H1 (cell line): ENCODE results near the gene TBL2. TPM values are rescaled to one million over a fixed set of nuclear protein-coding genes. Genes with fewer than 3 reads are reported as not detected.

Experiments
- CTCF ChIA-PET: fragments of 300-600 bp; sonication (Branson Sonifier 250); formaldehyde crosslinking; loops from one replicate; lab custom pipeline; 2021; ENCODE audit not compliant: partially characterized antibody; lab: Charles Lee
- POLR2A ChIA-PET: fragments of 300-600 bp; sonication (Branson Sonifier 250); formaldehyde crosslinking; loops from one replicate; lab custom pipeline; 2021; ENCODE audit warnings: inconsistent platforms; ENCODE audit not compliant: partially characterized antibody; lab: Charles Lee
- DNase-seq, 2 experiments: peaks; one replicate each; pipeline versions ENCODE4 v3.0.0 to v3.0.0-alpha.2; 2010 to 2022; ENCODE audit warnings: low spot score in 2 of 2, low read depth in 1 of 2, mixed read lengths in 1 of 2
- FAIRE-seq: peaks from 2 replicates; lab custom pipeline; 2011; peaks lifted over from hg19 to GRCh38; lab: Jason Lieb, UNC
- H2AFZ ChIP-seq: 2 replicates; pipeline ENCODE4 v1.8.1; 2012; ENCODE audit warnings: low read length, inconsistent platforms
- H2AK5ac ChIP-seq: 2 replicates; pipeline ENCODE4 v1.6.1; 2013; ENCODE audit warnings: low read depth, low read length
- H2BK120ac ChIP-seq: replicated peaks from 2 replicates; pipeline ENCODE3; 2013; ENCODE audit warnings: low read depth, low read length, inconsistent platforms
- H2BK12ac ChIP-seq: 2 replicates; pipeline ENCODE4 v1.6.1; 2013; ENCODE audit warnings: low read depth, low read length
- H2BK15ac ChIP-seq: 2 replicates; pipeline ENCODE4 v1.6.1; 2013; ENCODE audit warnings: low read length
- H2BK20ac ChIP-seq: 2 replicates; pipeline ENCODE4 v1.6.1; 2013; ENCODE audit warnings: low read length
- H2BK5ac ChIP-seq: 2 replicates; pipeline ENCODE4 v1.6.1; 2013; ENCODE audit warnings: low read depth, low read length
- H3K14ac ChIP-seq: 2 replicates; pipeline ENCODE4 v1.6.1; 2013; ENCODE audit warnings: inconsistent platforms; ENCODE audit not compliant: insufficient read length
- H3K18ac ChIP-seq: 2 replicates; pipeline ENCODE4 v1.6.1; 2013; ENCODE audit warnings: low read length; ENCODE audit errors: extremely low read depth
- H3K23ac ChIP-seq: 2 replicates; pipeline ENCODE4 v1.6.1; 2013; ENCODE audit warnings: inconsistent platforms; ENCODE audit not compliant: insufficient read length
- H3K23me2 ChIP-seq: 2 replicates; pipeline ENCODE4 v1.6.1; 2013; ENCODE audit warnings: low read depth, low read length
- H3K27ac ChIP-seq: 2 replicates; pipeline ENCODE4 v1.6.1; 2011; ENCODE audit warnings: low read depth, low read length, inconsistent platforms
- H3K27me3 ChIP-seq, 4 experiments: replicated peaks in 1 of 4; 1 replicate in 1 of 4; 2 replicates in 3 of 4; pipeline versions ENCODE4 v1.6.1 to v1.8.1; 2011 to 2013; ENCODE audit warnings: low read length in 3 of 4, mild to moderate bottlenecking in 3 of 4, inconsistent platforms in 2 of 4, mixed read lengths in 2 of 4, moderate library complexity in 1 of 4; ENCODE audit not compliant: control insufficient read depth in 3 of 4, insufficient read depth in 3 of 4; ENCODE audit errors: extremely low read depth in 1 of 4
- H3K36me3 ChIP-seq, 4 experiments: 2 replicates each; pipeline versions ENCODE4 v1.6.1 to v1.8.1; 2011 to 2013; ENCODE audit warnings: mild to moderate bottlenecking in 4 of 4, low read length in 3 of 4, moderate library complexity in 2 of 4, control low read depth in 1 of 4, inconsistent platforms in 1 of 4; ENCODE audit not compliant: insufficient read depth in 4 of 4, control insufficient read depth in 2 of 4
- H3K4ac ChIP-seq: replicated peaks from 2 replicates; pipeline ENCODE3; 2013; ENCODE audit warnings: low read length, low read depth, mixed read lengths, inconsistent platforms; ENCODE audit not compliant: insufficient read length
- H3K4me1 ChIP-seq, 4 experiments: replicated peaks in 1 of 4; 1 replicate in 1 of 4; 2 replicates in 3 of 4; pipeline versions ENCODE4 v1.6.1 to v1.8.1; 2011 to 2013; ENCODE audit warnings: low read length in 3 of 4, inconsistent platforms in 2 of 4, mixed read lengths in 1 of 4; ENCODE audit not compliant: insufficient read depth in 4 of 4, control insufficient read depth in 3 of 4
- H3K4me2 ChIP-seq, 2 experiments: 2 replicates each; pipeline versions ENCODE4 v1.6.1 to v1.8.1; 2011 to 2013; ENCODE audit warnings: low read depth in 2 of 2, low read length in 2 of 2, control low read depth in 1 of 2, inconsistent platforms in 1 of 2, mild to moderate bottlenecking in 1 of 2; ENCODE audit not compliant: insufficient read depth in 1 of 2
- H3K4me3 ChIP-seq, 4 experiments: fragments of 200-600, 300-600 bp in 1 of 4; sonication (generic), shearing (Covaris generic), sonication (Bioruptor Twin) in 1 of 4; 2 replicates each; pipeline versions ENCODE4 v1.5.1 to v1.8.1; 2011 to 2016; ENCODE audit warnings: low read length in 4 of 4, low read depth in 3 of 4, control low read depth in 2 of 4, inconsistent platforms in 2 of 4, mild to moderate bottlenecking in 2 of 4, mixed read lengths in 1 of 4, moderate library complexity in 1 of 4; ENCODE audit not compliant: insufficient read depth in 2 of 4; ENCODE audit errors: extremely low read depth in 1 of 4
- H3K56ac ChIP-seq: replicated peaks from 2 replicates; pipeline ENCODE3; 2013; ENCODE audit warnings: low read depth, mild to moderate bottlenecking, mixed read lengths, low read length, inconsistent platforms; ENCODE audit not compliant: insufficient read length
- H3K79me1 ChIP-seq: 2 replicates; pipeline ENCODE4 v1.6.1; 2013; ENCODE audit warnings: low read depth, low read length, control low read depth
- H3K79me2 ChIP-seq, 2 experiments: 2 replicates each; pipeline versions ENCODE4 v1.6.1 to v1.8.1; 2012 to 2013; ENCODE audit warnings: low read length in 2 of 2, mild to moderate bottlenecking in 2 of 2, inconsistent platforms in 1 of 2; ENCODE audit not compliant: insufficient read depth in 2 of 2, control insufficient read depth in 1 of 2
- H3K9ac ChIP-seq, 4 experiments: replicated peaks in 1 of 4; 1 replicate in 1 of 4; 2 replicates in 3 of 4; pipeline versions ENCODE4 v1.6.1 to v1.8.1; 2011 to 2013; ENCODE audit warnings: low read depth in 3 of 4, low read length in 3 of 4, control low read depth in 2 of 4, mild to moderate bottlenecking in 2 of 4, moderate library complexity in 2 of 4, inconsistent platforms in 1 of 4; ENCODE audit errors: extremely low read depth in 1 of 4
- H3K9me3 ChIP-seq, 2 experiments: 2 replicates each; pipeline versions ENCODE4 v1.6.1 to v1.8.1; 2012 to 2013; ENCODE audit warnings: mild to moderate bottlenecking in 2 of 2, moderate library complexity in 2 of 2, control low read depth in 1 of 2, inconsistent platforms in 1 of 2, low read depth in 1 of 2, low read length in 1 of 2, mixed read lengths in 1 of 2; ENCODE audit not compliant: insufficient read depth in 2 of 2
- H4K20me1 ChIP-seq, 2 experiments: replicated peaks in 1 of 2; 2 replicates each; pipeline versions ENCODE3 to v1.8.1; 2011 to 2013; ENCODE audit warnings: inconsistent platforms in 2 of 2, low read length in 2 of 2, mild to moderate bottlenecking in 1 of 2; ENCODE audit not compliant: insufficient read depth in 2 of 2, control insufficient read depth in 1 of 2
- H4K5ac ChIP-seq: 2 replicates; pipeline ENCODE4 v1.6.1; 2013; ENCODE audit warnings: low read length, low read depth, mixed read lengths, inconsistent platforms; ENCODE audit not compliant: insufficient read length
- H4K8ac ChIP-seq: 2 replicates; pipeline ENCODE4 v1.8.0; 2013; ENCODE audit warnings: mild to moderate bottlenecking, moderate library complexity, low read length, inconsistent platforms; ENCODE audit not compliant: insufficient read depth; ENCODE audit errors: extremely low read depth
- H4K91ac ChIP-seq: replicated peaks from 2 replicates; pipeline ENCODE3; 2013; ENCODE audit warnings: low read length, mixed read lengths, inconsistent platforms; ENCODE audit not compliant: insufficient read length
- CHD1 ChIP-seq: IDR thresholded peaks from 2 replicates; pipeline ENCODE4 v1.6.1; 2012; ENCODE audit warnings: low read depth, low read length, improper control_type of control experiment
- CTCF ChIP-seq, 3 experiments: IDR thresholded peaks; 1 replicate in 2 of 3; 2 replicates in 1 of 3; pipeline versions ENCODE4 v1.5.1 to v1.6.1; 2011; ENCODE audit warnings: low read length in 3 of 3, mild to moderate bottlenecking in 3 of 3, inconsistent platforms in 2 of 3, low read depth in 1 of 3, moderate library complexity in 1 of 3; ENCODE audit not compliant: insufficient read depth in 1 of 3; ENCODE audit errors: control extremely low read depth in 1 of 3
- FOSL1 ChIP-seq: IDR thresholded peaks from 2 replicates; pipeline ENCODE4 v1.6.1; 2011; ENCODE audit warnings: mild to moderate bottlenecking, low read depth, low read length, moderate library complexity; ENCODE audit not compliant: insufficient read depth
- JUND ChIP-seq: IDR thresholded peaks from 2 replicates; pipeline ENCODE4 v1.6.1; 2011; ENCODE audit warnings: mild to moderate bottlenecking, improper control_type of control experiment, low read length
- MAFK ChIP-seq: IDR thresholded peaks from 2 replicates; pipeline ENCODE4 v1.6.1; 2012; ENCODE audit warnings: low read depth, mild to moderate bottlenecking, improper control_type of control experiment, low read length
- RFX5 ChIP-seq: IDR thresholded peaks from 2 replicates; pipeline ENCODE4 v1.6.1; 2011; ENCODE audit warnings: low read depth, low read length, improper control_type of control experiment, borderline replicate concordance
- SIRT6 ChIP-seq: IDR thresholded peaks from one replicate; pipeline ENCODE4 v1.7.1; 2012; ENCODE audit warnings: low read length, inconsistent platforms
- WGBS, 2 experiments: shearing (Covaris generic) in 1 of 2; methylation state at CpG; one replicate each; pipeline versions ENCODE4 v1.1.6 to v1.1.7; 2013 to 2015; ENCODE audit warnings: low lambda C conversion rate in 2 of 2, mixed read lengths in 2 of 2, inconsistent platforms in 1 of 2, low coverage in 1 of 2, missing lambda C conversion rate in 1 of 2; ENCODE audit not compliant: insufficient replicate concordance in 2 of 2, insufficient coverage in 1 of 2, insufficient read length in 1 of 2; ENCODE audit errors: extremely low coverage in 1 of 2, missing lambda C conversion rate in 1 of 2; 5-methylcytosine and 5-hydroxymethylcytosine counted together
- polyA plus RNA-seq, 7 experiments: library from polyadenylated mRNA; depleted of rRNA in 3 of 7; stranded (reverse) in 5 of 7; unstranded in 2 of 7; fragments of >200 nt in 5 of 7; fragments of 200-250 nt in 2 of 7; gene quantifications; 1 replicate in 5 of 7; 2 replicates in 1 of 7; 4 replicates in 1 of 7; pipeline versions ENCODE4 v1.2.1 to v1.2.3, GENCODE V29; 2011 to 2013; ENCODE audit warnings: missing spikeins in 2 of 7, mixed read lengths in 2 of 7
- total RNA-seq: library from RNA; stranded (reverse); fragmentation: NEBNext Ultra II Directional; extraction: Animal tissue kit (Norgen Biotek cat#: 25700); gene quantifications from 2 replicates; pipeline ENCODE4 v1.2.1, GENCODE V29; 2021

TBL2 gene
- total and polyA plus RNA-seq, 2 of the 8 experiments (the other 6 are each of a cell fraction or from before 2014, with no cell fraction given), result 25.8 to 29.7 TPM

- no peak for TF ChIP-seq RFX5
- no peak for TF ChIP-seq CTCF (IDR thresholded peaks at IDR 0.05; ENCODE audit: control extremely low read depth in 1 of 3, insufficient read depth in 1 of 3, low read depth in 1 of 3, low read length in 3 of 3)
- TF ChIP-seq FOSL1, result no peak
- TF ChIP-seq MAFK, result no peak
- TF ChIP-seq SIRT6, result no peak
- TF ChIP-seq CHD1, result no peak
- TF ChIP-seq JUND, result no peak
- TF ChIP-seq, all 59 proteins: peak for 0
Observed at GRCh38 chr7:73565675-73566340, 12.6 kb downstream of the TBL2 start.

More at GRCh38 chr7:73565675-73566340, 12.6 kb downstream of the TBL2 start:
- Histone ChIP-seq H3K36me3 (peaks cover 7 to 15% (median 10%) of the 10 kb centered on the region in 4 experiments; a peak in 7 of 8 replicates), H3K79me2 (no peaks in the 10 kb centered on the region), H3K9me3 (no peaks in the 10 kb centered on the region), H3K4me1 (peaks cover 0 to 2% (median 1%) of the 10 kb centered on the region in 4 experiments; a peak in 3 of 7 replicates), H3K18ac (no peak overlapping the region), H4K20me1 (peaks cover 0 to 2% of the 10 kb centered on the region in 2 experiments), H4K91ac (no peak overlapping the region), H3K27ac (no peak overlapping the region), H2BK20ac (no peak overlapping the region), H3K23ac (no peak overlapping the region), H4K5ac (no peak overlapping the region), H3K4me2 (no peak overlapping the region), H3K79me1 (no peaks in the 10 kb centered on the region), H3K9ac (no peak overlapping the region), H3K4ac (no peak overlapping the region), H3K4me3 (no peak overlapping the region), H3K56ac (no peak overlapping the region), H4K8ac (no peak overlapping the region), H3K27me3 (no peaks in the 10 kb centered on the region; a peak in 1 of 7 replicates), H2BK5ac (no peak overlapping the region), H2AFZ (no peak overlapping the region), H2BK12ac (no peak overlapping the region), H3K14ac (no peak overlapping the region), H2AK5ac (no peak overlapping the region), H2BK120ac (no peak overlapping the region), H2BK15ac (no peak overlapping the region), H3K23me2 (no peaks in the 10 kb centered on the region)
- DNase-seq (no peak), FAIRE-seq (no peak)
- ChIA-PET CTCF (interaction anchor here (0.9 to 2.3 kb wide), 3 partner anchors 10 to 114 kb away, joined by 3 to 5 read pairs (median 3); no protein-coding TSS in a partner anchor), POLR2A (interaction anchor here (0.8 to 5.8 kb wide), 4 partner anchors 8 to 12 kb away, joined by 3 to 39 read pairs (median 10); partner anchors contain the start of genes BCL7B and TBL2)
- WGBS, 2 experiments, result 83% methylated on average over 7 of the region's 7 CpGs; no CpG with 5 or more reads in 1 of the 2 experiments
